K562 (cell line): ENCODE measurements around the gene ITK. TPM values are rescaled to one million over a fixed set of nuclear protein-coding genes. Genes with fewer than 3 reads are reported as not detected.
A peak's percentile ranks its signal among the peaks of the same experiment; 100 is the strongest.

Source experiments
- CCNT2 ChIP-seq: IDR thresholded peaks from 2 replicates; pipeline ENCODE4 v1.6.1; 2011; ENCODE audit warnings: borderline replicate concordance, low read depth, mild to moderate bottlenecking, moderate library complexity, mixed read lengths, low read length; ENCODE audit not compliant: insufficient read length; ENCODE audit errors: extremely low read depth
- ID3 ChIP-seq, 2 experiments: fragments of 250-450 bp in 1 of 2; fragments of 450-650 bp in 1 of 2; sonication (Bioruptor Pico) in 1 of 2; IDR thresholded peaks; 2 replicates each; pipeline versions ENCODE4 v1.6.1 to v1.8.0; 2016 to 2021; ENCODE audit warnings: mild to moderate bottlenecking in 2 of 2, moderate library complexity in 2 of 2, missing compliant biosample characterization in 1 of 2, missing genetic modification characterization in 1 of 2
- PHF20 ChIP-seq: fragments of 450-650 bp; IDR thresholded peaks from 2 replicates; pipeline ENCODE4 v1.6.1; 2018; ENCODE audit not compliant: partially characterized antibody
- RBM34 ChIP-seq: fragments of 200-400 bp; formaldehyde crosslinking; IDR thresholded peaks from 2 replicates; pipeline ENCODE4 v1.6.1; 2018; ENCODE audit warnings: low read length, borderline replicate concordance; ENCODE audit not compliant: insufficient read depth
- TEAD4 ChIP-seq, 2 experiments: sonication (generic) in 1 of 2; formaldehyde crosslinking in 1 of 2; IDR thresholded peaks; 2 replicates each; pipeline versions ENCODE4 v1.6.1 to v1.8.0; 2012 to 2022; ENCODE audit warnings: borderline replicate concordance in 1 of 2, inconsistent platforms in 1 of 2, low read length in 1 of 2, mild to moderate bottlenecking in 1 of 2, missing genetic modification reagents in 1 of 2
- ZNF778 ChIP-seq: fragments of 450-650 bp; formaldehyde crosslinking; IDR thresholded peaks from 2 replicates; pipeline ENCODE4 v1.4.0; 2020; ENCODE audit warnings: mild to moderate bottlenecking, moderate library complexity
- polyA plus RNA-seq, 8 experiments: library from polyadenylated mRNA; depleted of rRNA in 4 of 8; stranded (reverse) in 5 of 8; unstranded in 3 of 8; fragments of >200 nt; fragmentation: Nextera tagmentation in 2 of 8; fragmentation: Illumina TruSeq in 1 of 8; extraction: Ambion mirVana in 2 of 8; extraction: Trizol in 1 of 8; gene quantifications; 2 replicates each; pipeline versions ENCODE4 v1.2.1 to v1.2.3, GENCODE V29; 2011 to 2014; ENCODE audit warnings: inconsistent platforms in 1 of 8, missing spikeins in 1 of 8
- total RNA-seq, 7 experiments: library from RNA; depleted of rRNA in 6 of 7; stranded (reverse); fragments of >200 nt in 6 of 7; fragmentation: Illumina TruSeq in 2 of 7; extraction: Trizol in 2 of 7; gene quantifications; 2 replicates each; pipeline versions ENCODE4 v1.2.1 to v1.2.3, GENCODE V29; 2011 to 2021; ENCODE audit warnings: low replicate concordance in 1 of 7
- TF ChIP-seq, protein P1 (sequence below), 2 experiments: fragments of 200-800 bp in 1 of 2; sonication (Bioruptor generic) in 1 of 2; sonication (generic) in 1 of 2; formaldehyde crosslinking in 1 of 2; IDR thresholded peaks in 1 of 2; conservative IDR thresholded peaks in 1 of 2; 2 replicates each; pipeline versions ENCODE4 v1.5.0 to v1.6.1; 2016 to 2020; ENCODE audit warnings: missing compliant biosample characterization in 1 of 2, missing genetic modification characterization in 1 of 2, missing genetic modification reagents in 1 of 2
- TF ChIP-seq, protein P2 (sequence below): IDR thresholded peaks from 2 replicates; pipeline ENCODE4 v1.6.1; 2011; ENCODE audit warnings: borderline replicate concordance, low read depth, mild to moderate bottlenecking, moderate library complexity, low read length; ENCODE audit not compliant: insufficient read depth, poor library complexity, severe bottlenecking
- TF ChIP-seq, protein P3 (sequence below), 2 experiments: fragments of 450-650 bp in 1 of 2; sonication (generic) in 1 of 2; formaldehyde crosslinking in 1 of 2; IDR thresholded peaks in 1 of 2; conservative IDR thresholded peaks in 1 of 2; 2 replicates each; pipeline versions ENCODE4 v1.6.1 to v1.8.1; 2016 to 2023; ENCODE audit warnings: mild to moderate bottlenecking in 2 of 2, moderate library complexity in 2 of 2, inconsistent platforms in 1 of 2, missing genetic modification reagents in 1 of 2
- TF ChIP-seq, protein P4 (sequence below): fragments of 450-650 bp; IDR thresholded peaks from 2 replicates; pipeline ENCODE4 v1.6.1; 2016; ENCODE audit warnings: low read depth

The ITK gene
- total and polyA plus RNA-seq, 9 of the 15 experiments (the other 6 are each of a cell fraction or from before 2014, with no cell fraction given), result 0.04 to 0.75 TPM; not detected in 7

GRCh38 chr5:157278319-157279037, 97.8 kb downstream of the ITK start (continued):
- TF ChIP-seq, protein P1, sequence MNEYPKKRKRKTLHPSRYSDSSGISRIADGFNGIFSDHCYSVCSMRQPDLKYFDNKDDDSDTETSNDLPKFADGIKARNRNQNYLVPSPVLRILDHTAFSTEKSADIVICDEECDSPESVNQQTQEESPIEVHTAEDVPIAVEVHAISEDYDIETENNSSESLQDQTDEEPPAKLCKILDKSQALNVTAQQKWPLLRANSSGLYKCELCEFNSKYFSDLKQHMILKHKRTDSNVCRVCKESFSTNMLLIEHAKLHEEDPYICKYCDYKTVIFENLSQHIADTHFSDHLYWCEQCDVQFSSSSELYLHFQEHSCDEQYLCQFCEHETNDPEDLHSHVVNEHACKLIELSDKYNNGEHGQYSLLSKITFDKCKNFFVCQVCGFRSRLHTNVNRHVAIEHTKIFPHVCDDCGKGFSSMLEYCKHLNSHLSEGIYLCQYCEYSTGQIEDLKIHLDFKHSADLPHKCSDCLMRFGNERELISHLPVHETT (CRISPR knock-in tag; conservative IDR thresholded peaks at IDR 0.05 in 1 of 2, IDR thresholded peaks at IDR 0.05 in 1 of 2), result peak in 1 of 2 experiments; percentile 90; a peak in 2 of 4 replicates
- TF ChIP-seq CCNT2 (no peak), ID3 (CRISPR knock-in tag; IDR thresholded peaks at IDR 0.05) (peak; percentile 88), ID3 (tag; IDR thresholded peaks at IDR 0.05) (no peak), ZNF778 (CRISPR knock-in tag) (no peak), RBM34 (no peak), TEAD4 (IDR thresholded peaks at IDR 0.05; ENCODE audit: low read length) (no peak), TEAD4 (CRISPR knock-in tag; IDR thresholded peaks at IDR 0.05; ENCODE audit: borderline replicate concordance) (no peak), PHF20 (no peak)
- TF ChIP-seq, protein P2, sequence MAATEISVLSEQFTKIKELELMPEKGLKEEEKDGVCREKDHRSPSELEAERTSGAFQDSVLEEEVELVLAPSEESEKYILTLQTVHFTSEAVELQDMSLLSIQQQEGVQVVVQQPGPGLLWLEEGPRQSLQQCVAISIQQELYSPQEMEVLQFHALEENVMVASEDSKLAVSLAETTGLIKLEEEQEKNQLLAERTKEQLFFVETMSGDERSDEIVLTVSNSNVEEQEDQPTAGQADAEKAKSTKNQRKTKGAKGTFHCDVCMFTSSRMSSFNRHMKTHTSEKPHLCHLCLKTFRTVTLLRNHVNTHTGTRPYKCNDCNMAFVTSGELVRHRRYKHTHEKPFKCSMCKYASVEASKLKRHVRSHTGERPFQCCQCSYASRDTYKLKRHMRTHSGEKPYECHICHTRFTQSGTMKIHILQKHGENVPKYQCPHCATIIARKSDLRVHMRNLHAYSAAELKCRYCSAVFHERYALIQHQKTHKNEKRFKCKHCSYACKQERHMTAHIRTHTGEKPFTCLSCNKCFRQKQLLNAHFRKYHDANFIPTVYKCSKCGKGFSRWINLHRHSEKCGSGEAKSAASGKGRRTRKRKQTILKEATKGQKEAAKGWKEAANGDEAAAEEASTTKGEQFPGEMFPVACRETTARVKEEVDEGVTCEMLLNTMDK, result no peak
- TF ChIP-seq, protein P3, sequence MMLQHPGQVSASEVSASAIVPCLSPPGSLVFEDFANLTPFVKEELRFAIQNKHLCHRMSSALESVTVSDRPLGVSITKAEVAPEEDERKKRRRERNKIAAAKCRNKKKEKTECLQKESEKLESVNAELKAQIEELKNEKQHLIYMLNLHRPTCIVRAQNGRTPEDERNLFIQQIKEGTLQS (IDR thresholded peaks at IDR 0.05), result no peak
- TF ChIP-seq, protein P3 (CRISPR knock-in tag; conservative IDR thresholded peaks at IDR 0.05), result no peak
- TF ChIP-seq, protein P4, sequence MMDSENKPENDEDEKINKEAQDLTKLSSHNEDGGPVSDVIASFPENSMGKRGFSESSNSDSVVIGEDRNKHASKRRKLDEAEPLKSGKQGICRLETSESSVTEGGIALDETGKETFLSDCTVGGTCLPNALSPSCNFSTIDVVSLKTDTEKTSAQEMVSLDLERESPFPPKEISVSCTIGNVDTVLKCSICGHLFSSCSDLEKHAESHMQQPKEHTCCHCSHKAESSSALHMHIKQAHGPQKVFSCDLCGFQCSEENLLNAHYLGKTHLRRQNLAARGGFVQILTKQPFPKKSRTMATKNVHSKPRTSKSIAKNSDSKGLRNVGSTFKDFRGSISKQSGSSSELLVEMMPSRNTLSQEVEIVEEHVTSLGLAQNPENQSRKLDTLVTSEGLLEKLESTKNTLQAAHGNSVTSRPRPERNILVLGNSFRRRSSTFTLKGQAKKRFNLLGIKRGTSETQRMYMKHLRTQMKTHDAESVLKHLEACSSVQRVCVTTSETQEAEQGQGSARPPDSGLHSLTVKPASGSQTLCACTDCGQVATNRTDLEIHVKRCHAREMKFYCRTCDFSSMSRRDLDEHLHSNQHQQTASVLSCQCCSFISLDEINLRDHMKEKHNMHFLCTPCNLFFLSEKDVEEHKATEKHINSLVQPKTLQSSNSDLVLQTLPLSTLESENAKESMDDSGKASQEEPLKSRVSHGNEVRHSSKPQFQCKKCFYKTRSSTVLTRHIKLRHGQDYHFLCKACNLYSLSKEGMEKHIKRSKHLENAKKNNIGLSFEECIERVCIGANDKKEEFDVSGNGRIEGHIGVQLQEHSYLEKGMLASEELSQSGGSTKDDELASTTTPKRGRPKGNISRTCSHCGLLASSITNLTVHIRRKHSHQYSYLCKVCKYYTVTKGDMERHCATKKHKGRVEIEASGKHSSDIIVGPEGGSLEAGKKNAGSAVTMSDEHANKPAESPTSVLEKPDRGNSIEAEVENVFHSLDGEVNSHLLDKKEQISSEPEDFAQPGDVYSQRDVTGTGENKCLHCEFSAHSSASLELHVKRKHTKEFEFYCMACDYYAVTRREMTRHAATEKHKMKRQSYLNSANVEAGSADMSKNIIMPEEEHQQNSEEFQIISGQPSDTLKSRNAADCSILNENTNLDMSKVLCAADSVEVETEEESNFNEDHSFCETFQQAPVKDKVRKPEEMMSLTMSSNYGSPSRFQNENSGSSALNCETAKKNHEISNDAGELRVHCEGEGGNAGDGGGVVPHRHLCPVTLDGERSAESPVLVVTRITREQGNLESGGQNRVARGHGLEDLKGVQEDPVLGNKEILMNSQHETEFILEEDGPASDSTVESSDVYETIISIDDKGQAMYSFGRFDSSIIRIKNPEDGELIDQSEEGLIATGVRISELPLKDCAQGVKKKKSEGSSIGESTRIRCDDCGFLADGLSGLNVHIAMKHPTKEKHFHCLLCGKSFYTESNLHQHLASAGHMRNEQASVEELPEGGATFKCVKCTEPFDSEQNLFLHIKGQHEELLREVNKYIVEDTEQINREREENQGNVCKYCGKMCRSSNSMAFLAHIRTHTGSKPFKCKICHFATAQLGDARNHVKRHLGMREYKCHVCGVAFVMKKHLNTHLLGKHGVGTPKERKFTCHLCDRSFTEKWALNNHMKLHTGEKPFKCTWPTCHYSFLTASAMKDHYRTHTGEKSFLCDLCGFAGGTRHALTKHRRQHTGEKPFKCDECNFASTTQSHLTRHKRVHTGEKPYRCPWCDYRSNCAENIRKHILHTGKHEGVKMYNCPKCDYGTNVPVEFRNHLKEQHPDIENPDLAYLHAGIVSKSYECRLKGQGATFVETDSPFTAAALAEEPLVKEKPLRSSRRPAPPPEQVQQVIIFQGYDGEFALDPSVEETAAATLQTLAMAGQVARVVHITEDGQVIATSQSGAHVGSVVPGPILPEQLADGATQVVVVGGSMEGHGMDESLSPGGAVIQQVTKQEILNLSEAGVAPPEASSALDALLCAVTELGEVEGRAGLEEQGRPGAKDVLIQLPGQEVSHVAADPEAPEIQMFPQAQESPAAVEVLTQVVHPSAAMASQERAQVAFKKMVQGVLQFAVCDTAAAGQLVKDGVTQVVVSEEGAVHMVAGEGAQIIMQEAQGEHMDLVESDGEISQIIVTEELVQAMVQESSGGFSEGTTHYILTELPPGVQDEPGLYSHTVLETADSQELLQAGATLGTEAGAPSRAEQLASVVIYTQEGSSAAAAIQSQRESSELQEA, result no peak
